Sigmoid colon (tissue), 3 donors: Measurements from ENCODE around the gene NUFIP1.

Source experiments
- POLR2A ChIP-seq, 2 donors: fragments of 450-650 bp; IDR thresholded peaks; one replicate each; pipeline ENCODE4 v1.6.1; 2016; ENCODE audit warnings: antibody characterized with exemption in 2 of 2, mild to moderate bottlenecking in 2 of 2, moderate library complexity in 2 of 2
- TF ChIP-seq, protein P1 (sequence below), 4 experiments: fragments of 450-650 bp in 3 of 4; fragments of 200-600 bp in 1 of 4; IDR thresholded peaks; one replicate each; pipeline ENCODE4 v1.5.1; 2016 to 2019; ENCODE audit warnings: antibody characterized with exemption in 4 of 4, mild to moderate bottlenecking in 3 of 4, moderate library complexity in 2 of 4

DNA sequence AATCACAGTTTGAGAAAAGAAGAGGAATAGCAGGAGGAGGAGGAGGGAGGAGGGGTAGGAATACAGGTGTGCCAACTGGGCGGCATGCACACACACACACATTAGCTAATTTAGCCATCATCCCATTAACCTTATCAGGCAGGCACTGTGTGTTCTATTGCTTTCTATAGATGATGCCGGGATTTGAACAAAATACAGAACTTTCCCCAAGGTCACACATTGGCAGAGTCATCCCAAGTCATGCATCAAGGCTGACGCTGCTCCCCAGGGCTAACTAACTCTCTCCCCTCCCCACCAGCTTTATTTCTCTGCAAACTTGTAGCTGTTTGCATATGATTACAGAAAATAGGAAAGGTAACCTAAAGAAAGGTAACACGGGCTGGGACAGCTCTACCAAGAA is 83.0 kb downstream of the NUFIP1 start:
- TF ChIP-seq, protein P1, sequence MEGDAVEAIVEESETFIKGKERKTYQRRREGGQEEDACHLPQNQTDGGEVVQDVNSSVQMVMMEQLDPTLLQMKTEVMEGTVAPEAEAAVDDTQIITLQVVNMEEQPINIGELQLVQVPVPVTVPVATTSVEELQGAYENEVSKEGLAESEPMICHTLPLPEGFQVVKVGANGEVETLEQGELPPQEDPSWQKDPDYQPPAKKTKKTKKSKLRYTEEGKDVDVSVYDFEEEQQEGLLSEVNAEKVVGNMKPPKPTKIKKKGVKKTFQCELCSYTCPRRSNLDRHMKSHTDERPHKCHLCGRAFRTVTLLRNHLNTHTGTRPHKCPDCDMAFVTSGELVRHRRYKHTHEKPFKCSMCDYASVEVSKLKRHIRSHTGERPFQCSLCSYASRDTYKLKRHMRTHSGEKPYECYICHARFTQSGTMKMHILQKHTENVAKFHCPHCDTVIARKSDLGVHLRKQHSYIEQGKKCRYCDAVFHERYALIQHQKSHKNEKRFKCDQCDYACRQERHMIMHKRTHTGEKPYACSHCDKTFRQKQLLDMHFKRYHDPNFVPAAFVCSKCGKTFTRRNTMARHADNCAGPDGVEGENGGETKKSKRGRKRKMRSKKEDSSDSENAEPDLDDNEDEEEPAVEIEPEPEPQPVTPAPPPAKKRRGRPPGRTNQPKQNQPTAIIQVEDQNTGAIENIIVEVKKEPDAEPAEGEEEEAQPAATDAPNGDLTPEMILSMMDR (IDR thresholded peaks at IDR 0.05) = no peak
- TF ChIP-seq POLR2A (IDR thresholded peaks at IDR 0.05) = no peak
